GM13977 (cell line): ENCODE data around the gene G0S2.

ENCODE experiments used
- DNase-seq: peaks from one replicate; pipeline ENCODE4 v3.0.0; 2012; ENCODE audit warnings: low spot score
- CTCF ChIP-seq: IDR thresholded peaks from 2 replicates; pipeline ENCODE4 v1.5.1; 2012; ENCODE audit warnings: mild to moderate bottlenecking, control low read depth; ENCODE audit not compliant: insufficient read depth; ENCODE audit errors: extremely low read depth, missing control alignments
- in situ Hi-C: fragments of 300-500 bp; cut with MboI; formaldehyde crosslinking; loops from one replicate; pipeline ENCODE4 v1.12.0; 2022; ENCODE audit warnings: low sequenced_read_pairs, low pct_unique_long_range_greater_than_20kb, mixed read lengths, inconsistent platforms; ENCODE audit not compliant: unreplicated experiment

The G0S2 gene

GRCh38 chr1:209629621-209630382 lies 45.4 kb upstream of the G0S2 start:
- in situ Hi-C loops: no loop called here
- DNase-seq: no peak
- TF ChIP-seq CTCF: no peak

- in situ Hi-C loops: no loop called here
- no peak for DNase-seq
- TF ChIP-seq CTCF: no peak
These were observed 44.6 kb upstream of the G0S2 start for GRCh38 chr1:209630383-209631225.

GRCh38 chr1:209633335-209633997 lies 41.7 kb upstream of the G0S2 start:
- in situ Hi-C loops: no loop called here
- no peak for DNase-seq

GRCh38 chr1:209634005-209634737 lies 41.0 kb upstream of the G0S2 start:
- DNase-seq: no peak
- in situ Hi-C loops: no loop called here
- TF ChIP-seq CTCF: no peak

More at GRCh38 chr1:209633335-209633997, 41.7 kb upstream of the G0S2 start:
- no peak for TF ChIP-seq CTCF

DNA sequence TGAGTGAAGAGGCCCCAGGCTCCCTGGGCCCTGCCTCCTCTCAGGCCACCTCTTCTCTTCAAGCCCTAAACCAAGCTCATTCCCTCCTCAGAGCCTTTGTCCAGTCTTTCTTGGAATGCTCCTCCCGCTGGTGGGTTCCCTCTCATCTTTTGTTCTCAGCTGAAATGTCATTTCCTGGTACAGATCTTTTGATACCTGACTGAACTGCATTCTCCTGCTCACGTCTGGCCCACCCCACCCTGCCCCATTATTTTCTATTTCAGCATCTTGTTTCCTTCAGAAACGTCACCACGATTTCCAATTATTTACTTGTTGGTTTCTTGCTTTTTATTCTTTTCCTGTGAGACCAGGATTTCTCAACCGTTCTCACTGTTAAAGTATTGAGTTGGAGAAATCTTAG lies 39.4 kb upstream of the G0S2 start:
- no peak for TF ChIP-seq CTCF

DNA sequence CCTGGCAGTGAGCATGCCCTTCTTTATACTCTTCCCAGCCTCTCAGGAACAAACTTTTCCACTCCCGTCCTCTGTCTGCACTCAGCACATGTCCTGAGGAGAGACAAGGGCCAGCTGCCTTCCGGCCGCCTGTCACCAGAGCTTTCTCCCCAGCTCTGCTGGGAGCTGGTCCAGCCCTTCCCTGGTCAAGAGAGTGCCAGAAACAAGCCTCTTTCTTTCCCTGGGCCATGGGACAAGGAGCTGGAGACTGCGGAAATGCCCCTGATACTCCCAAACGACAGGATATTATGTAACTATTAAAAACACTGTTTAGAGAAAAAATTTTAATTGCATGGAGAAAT lies 33.4 kb upstream of the G0S2 start:
- TF ChIP-seq CTCF: no peak
- in situ Hi-C loops: no loop called here
- no peak for DNase-seq

More for the DNA sequence above, 39.4 kb upstream of the G0S2 start:
- in situ Hi-C loops: no loop called here
- no peak for DNase-seq
